HepG2 (cell line): ENCODE data around the gene TXNRD1. TPM values are rescaled to one million over a fixed set of nuclear protein-coding genes. Genes with fewer than 3 reads are reported as not detected.

Experiments used
- ATAC-seq: fragments of 200-7000 bp; cut with Tn5 transposase; 3 replicates; pipeline ENCODE4 v1.9.1; 2020; ENCODE audit warnings: mild to moderate bottlenecking, moderate library complexity
- BruUV-seq: library from RNA; stranded (reverse); fragments of 400-500 nt; replicated peaks from 2 replicates; lab custom pipeline; 2021; lab: Mats Ljungman, UMichigan
- CTCF ChIA-PET: fragments of 300-600 bp; formaldehyde crosslinking; extraction: SDS; loops from one replicate; lab custom pipeline; 2021; ENCODE audit warnings: low total read pairs, inconsistent platforms, low intra/inter-chr PET ratio; lab: Yijun Ruan, JAX
- POLR2A ChIA-PET: fragments of 350-600 bp; sonication (Branson Sonifier 250); formaldehyde crosslinking; loops from one replicate; lab custom pipeline; 2020; ENCODE audit warnings: antibody characterized with exemption, inconsistent platforms; lab: Yijun Ruan, JAX
- DNase-seq: peaks from one replicate; pipeline ENCODE4 v3.0.0-alpha.2; 2015; ENCODE audit warnings: low spot score
- FAIRE-seq: peaks from 3 replicates; lab custom pipeline; 2011; peaks lifted over from hg19 to GRCh38; lab: Jason Lieb, UNC
- H2AFZ ChIP-seq: one replicate; pipeline ENCODE4 v1.6.1; 2011; ENCODE audit warnings: low read length, inconsistent platforms
- H3K27ac ChIP-seq: fragments of 300-600 bp; 3 replicates; pipeline ENCODE4 v1.8.0; 2011; ENCODE audit warnings: mixed run types, mild to moderate bottlenecking, mixed read lengths, low read length, inconsistent platforms; ENCODE audit not compliant: insufficient read depth; ENCODE audit errors: extremely low read length
- H3K27me3 ChIP-seq, 2 experiments: fragments of 200-600 bp in 1 of 2; 2 replicates in 1 of 2; 3 replicates in 1 of 2; pipeline versions ENCODE4 v1.6.0 to v1.8.0; 2011; ENCODE audit warnings: low read length in 2 of 2, mild to moderate bottlenecking in 2 of 2, moderate library complexity in 2 of 2, inconsistent platforms in 1 of 2; ENCODE audit not compliant: insufficient read depth in 2 of 2, control insufficient read depth in 1 of 2
- H3K36me3 ChIP-seq, 2 experiments: fragments of 200-600 bp in 1 of 2; replicated peaks in 1 of 2; 2 replicates in 1 of 2; 3 replicates in 1 of 2; pipeline versions ENCODE4 v1.5.1 to v1.8.0; 2011; ENCODE audit warnings: low read length in 2 of 2, inconsistent platforms in 1 of 2; ENCODE audit not compliant: insufficient read depth in 2 of 2, control insufficient read depth in 1 of 2
- H3K4me1 ChIP-seq: 2 replicates; pipeline ENCODE4 v1.5.1; 2012; ENCODE audit warnings: low read length, inconsistent platforms; ENCODE audit not compliant: insufficient read depth
- H3K4me2 ChIP-seq: 2 replicates; pipeline ENCODE4 v1.6.0; 2011; ENCODE audit warnings: low read depth, low read length, inconsistent platforms
- H3K4me3 ChIP-seq, 3 experiments: fragments of 200-600 bp in 1 of 3; sonication (generic), shearing (Covaris generic) in 1 of 3; replicated peaks in 1 of 3; 2 replicates each; pipeline ENCODE4 v1.5.1; 2011 to 2016; ENCODE audit warnings: low read length in 3 of 3, inconsistent platforms in 2 of 3, low read depth in 2 of 3, mild to moderate bottlenecking in 2 of 3, control low read depth in 1 of 3, mixed read lengths in 1 of 3; ENCODE audit not compliant: insufficient read depth in 1 of 3
- H3K79me2 ChIP-seq: one replicate; pipeline ENCODE4 v1.6.1; 2011; ENCODE audit warnings: low read length, inconsistent platforms; ENCODE audit not compliant: insufficient read depth
- H3K9ac ChIP-seq: 2 replicates; pipeline ENCODE4 v1.6.0; 2011; ENCODE audit warnings: mild to moderate bottlenecking, low read depth, low read length, inconsistent platforms; ENCODE audit not compliant: insufficient read depth
- H3K9me3 ChIP-seq: 2 replicates; pipeline ENCODE4 v1.5.1; 2012; ENCODE audit warnings: mild to moderate bottlenecking, low read length
- H4K20me1 ChIP-seq: 2 replicates; pipeline ENCODE4 v1.6.0; 2011; ENCODE audit warnings: inconsistent platforms, mild to moderate bottlenecking, low read length, moderate library complexity; ENCODE audit not compliant: insufficient read depth
- NR2F1 ChIP-seq, 2 experiments: fragments of 450-650 bp in 1 of 2; formaldehyde crosslinking in 1 of 2; IDR thresholded peaks; 2 replicates each; pipeline versions ENCODE4 v1.5.0 to v1.6.1; 2016 to 2020; ENCODE audit warnings: mild to moderate bottlenecking in 1 of 2, missing compliant biosample characterization in 1 of 2, missing genetic modification reagents in 1 of 2, moderate library complexity in 1 of 2
- NR2F6 ChIP-seq, 2 experiments: IDR thresholded peaks; 2 replicates each; pipeline ENCODE4 v1.6.1; 2016; ENCODE audit warnings: antibody characterized with exemption in 1 of 2, mild to moderate bottlenecking in 1 of 2
- ONECUT2 ChIP-seq: sonication (generic); formaldehyde crosslinking; IDR thresholded peaks from 2 replicates; pipeline ENCODE4 v1.4.0; 2020; ENCODE audit warnings: missing genetic modification reagents
- PAWR ChIP-seq: sonication (generic); formaldehyde crosslinking; IDR thresholded peaks from 2 replicates; pipeline ENCODE4 v1.4.0; 2020; ENCODE audit warnings: missing genetic modification reagents, mild to moderate bottlenecking, borderline replicate concordance
- SOX13 ChIP-seq, 3 experiments: fragments of 450-650 bp in 1 of 3; sonication (generic) in 1 of 3; formaldehyde crosslinking in 1 of 3; IDR thresholded peaks in 2 of 3; conservative IDR thresholded peaks in 1 of 3; 2 replicates each; pipeline versions ENCODE4 v1.5.0 to v1.6.1; 2016 to 2020; ENCODE audit warnings: antibody characterized with exemption in 1 of 3, mild to moderate bottlenecking in 1 of 3, missing compliant biosample characterization in 1 of 3, missing genetic modification reagents in 1 of 3, moderate library complexity in 1 of 3
- WGBS: methylation state at CpG from one replicate; pipeline ENCODE4 v1.1.6; 2017; ENCODE audit warnings: low lambda C conversion rate; 5-methylcytosine and 5-hydroxymethylcytosine counted together
- in situ Hi-C: cut with HindIII; loops from 2 replicates; pipeline ENCODE4 v1.10.0; 2017; ENCODE audit warnings: low pct_unique_long_range_greater_than_20kb; ENCODE audit not compliant: extremely low pct_ligation_motif_present
- intact Hi-C: fragments of 100-400 bp; cut with micrococcal nuclease; formaldehyde crosslinking; loops from one replicate; pipeline ENCODE4 v1.10.0; 2022; ENCODE audit not compliant: unreplicated experiment
- polyA plus RNA-seq, 8 experiments: library from polyadenylated mRNA; depleted of rRNA in 3 of 8; stranded (reverse) in 7 of 8; unstranded in 1 of 8; fragments of >200 nt; fragmentation: Illumina TruSeq in 4 of 8; extraction: Trizol in 4 of 8; gene quantifications; 2 replicates each; pipeline versions ENCODE4 v1.2.1 to v1.2.3, GENCODE V29; 2011 to 2016; ENCODE audit warnings: low read depth in 4 of 8, missing spikeins in 1 of 8, mixed read lengths in 1 of 8; ENCODE audit not compliant: insufficient read depth in 1 of 8
- total RNA-seq, 5 experiments: library from RNA; depleted of rRNA; stranded (reverse); fragments of >200 nt; fragmentation: Illumina TruSeq; extraction: Trizol; gene quantifications; 2 replicates each; pipeline ENCODE4 v1.2.3, GENCODE V29; 2016; ENCODE audit warnings: low read depth in 1 of 5
- TF ChIP-seq, protein P1 (sequence below): sonication (generic); formaldehyde crosslinking; IDR thresholded peaks from 2 replicates; pipeline ENCODE4 v1.4.0; 2020; ENCODE audit warnings: mild to moderate bottlenecking, missing genetic modification reagents
- TF ChIP-seq, protein P2 (sequence below): sonication (generic); IDR thresholded peaks from 2 replicates; pipeline ENCODE4 v1.6.1; 2016; ENCODE audit warnings: low read depth, borderline replicate concordance
- TF ChIP-seq, protein P3 (sequence below): sonication (generic); formaldehyde crosslinking; IDR thresholded peaks from 2 replicates; pipeline ENCODE4 v1.5.0; 2020; ENCODE audit warnings: missing genetic modification reagents
- TF ChIP-seq, protein P4 (sequence below): sonication (generic); formaldehyde crosslinking; IDR thresholded peaks from 2 replicates; pipeline ENCODE4 v1.4.0; 2020; ENCODE audit warnings: missing genetic modification reagents

TXNRD1 gene
- total and polyA plus RNA-seq, 2 of the 13 experiments (the other 11 are each of a cell fraction or from before 2014, with no cell fraction given) = 54.0 to 190 TPM

DNA sequence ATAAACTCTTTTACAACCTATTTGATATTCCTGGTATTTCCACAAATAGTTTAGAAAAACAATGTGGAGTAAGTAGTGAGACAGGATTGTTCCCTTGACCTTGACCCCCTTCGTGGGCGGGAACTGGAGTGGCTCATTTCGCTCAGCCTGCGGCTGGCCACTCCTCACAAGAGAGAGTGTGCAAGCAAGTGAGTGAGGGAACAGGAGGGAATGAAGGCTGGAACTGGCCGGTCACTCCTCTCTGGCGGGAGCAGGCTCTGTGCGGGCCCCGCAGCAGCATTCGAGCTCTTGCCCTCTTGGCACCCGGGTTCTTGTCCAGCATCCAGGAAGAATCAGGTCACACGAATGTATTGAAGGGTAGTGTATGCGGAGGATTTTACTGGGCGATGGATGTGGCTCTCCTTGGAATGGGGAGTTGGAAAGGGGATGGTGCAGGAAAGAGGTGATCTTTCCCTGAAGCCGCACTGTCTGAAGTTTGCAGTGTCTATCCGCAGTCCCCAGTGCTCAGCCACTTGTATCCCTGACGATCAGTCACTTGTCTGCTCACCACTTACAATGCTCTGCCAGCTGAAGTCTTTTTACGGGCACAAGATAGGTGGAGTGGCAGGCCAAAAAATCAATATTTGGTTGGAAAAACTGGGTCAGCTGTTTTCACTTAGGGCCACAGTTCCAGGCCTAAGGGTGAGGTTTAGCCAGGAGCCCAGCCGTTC lies 28.0 kb upstream of the TXNRD1 start:
- no peaks in the 10 kb centered on the region for H3K9me3 ChIP-seq
- no TSS peak for BruUV-seq
- in situ Hi-C loops = no loop called here
- TF ChIP-seq, protein P1, sequence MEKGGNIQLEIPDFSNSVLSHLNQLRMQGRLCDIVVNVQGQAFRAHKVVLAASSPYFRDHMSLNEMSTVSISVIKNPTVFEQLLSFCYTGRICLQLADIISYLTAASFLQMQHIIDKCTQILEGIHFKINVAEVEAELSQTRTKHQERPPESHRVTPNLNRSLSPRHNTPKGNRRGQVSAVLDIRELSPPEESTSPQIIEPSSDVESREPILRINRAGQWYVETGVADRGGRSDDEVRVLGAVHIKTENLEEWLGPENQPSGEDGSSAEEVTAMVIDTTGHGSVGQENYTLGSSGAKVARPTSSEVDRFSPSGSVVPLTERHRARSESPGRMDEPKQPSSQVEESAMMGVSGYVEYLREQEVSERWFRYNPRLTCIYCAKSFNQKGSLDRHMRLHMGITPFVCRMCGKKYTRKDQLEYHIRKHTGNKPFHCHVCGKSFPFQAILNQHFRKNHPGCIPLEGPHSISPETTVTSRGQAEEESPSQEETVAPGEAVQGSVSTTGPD (CRISPR knock-in tag) = 0 out of 2 replicates have a peak, but pooled peaks have one; percentile 45
- TF ChIP-seq ONECUT2 (CRISPR knock-in tag) (peak; percentile 25; the same call in 1 of the 2 replicates), NR2F1 (CRISPR knock-in tag; IDR thresholded peaks at IDR 0.05) (0 out of 4 replicates have a peak, but pooled peaks of 1 of the 2 experiments have one; percentile 17), NR2F6 (IDR thresholded peaks at IDR 0.05) (peak; percentile 29; the same call in 1 of the 2 replicates), NR2F6 (CRISPR knock-in tag; IDR thresholded peaks at IDR 0.05) (no peak), SOX13 (IDR thresholded peaks at IDR 0.05) (no peak), SOX13 (CRISPR knock-in tag; conservative IDR thresholded peaks at IDR 0.05 in 1 of 2, IDR thresholded peaks at IDR 0.05 in 1 of 2) (0 out of 4 replicates have a peak, but pooled peaks of 1 of the 2 experiments have one; percentile 12), PAWR (no peak)
- TF ChIP-seq, protein P2, sequence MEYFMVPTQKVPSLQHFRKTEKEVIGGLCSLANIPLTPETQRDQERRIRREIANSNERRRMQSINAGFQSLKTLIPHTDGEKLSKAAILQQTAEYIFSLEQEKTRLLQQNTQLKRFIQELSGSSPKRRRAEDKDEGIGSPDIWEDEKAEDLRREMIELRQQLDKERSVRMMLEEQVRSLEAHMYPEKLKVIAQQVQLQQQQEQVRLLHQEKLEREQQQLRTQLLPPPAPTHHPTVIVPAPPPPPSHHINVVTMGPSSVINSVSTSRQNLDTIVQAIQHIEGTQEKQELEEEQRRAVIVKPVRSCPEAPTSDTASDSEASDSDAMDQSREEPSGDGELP = peak; percentile 19; the same call in 1 of the 2 replicates
- TF ChIP-seq, protein P3, sequence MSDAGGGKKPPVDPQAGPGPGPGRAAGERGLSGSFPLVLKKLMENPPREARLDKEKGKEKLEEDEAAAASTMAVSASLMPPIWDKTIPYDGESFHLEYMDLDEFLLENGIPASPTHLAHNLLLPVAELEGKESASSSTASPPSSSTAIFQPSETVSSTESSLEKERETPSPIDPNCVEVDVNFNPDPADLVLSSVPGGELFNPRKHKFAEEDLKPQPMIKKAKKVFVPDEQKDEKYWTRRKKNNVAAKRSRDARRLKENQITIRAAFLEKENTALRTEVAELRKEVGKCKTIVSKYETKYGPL = no peak
- TF ChIP-seq, protein P4, sequence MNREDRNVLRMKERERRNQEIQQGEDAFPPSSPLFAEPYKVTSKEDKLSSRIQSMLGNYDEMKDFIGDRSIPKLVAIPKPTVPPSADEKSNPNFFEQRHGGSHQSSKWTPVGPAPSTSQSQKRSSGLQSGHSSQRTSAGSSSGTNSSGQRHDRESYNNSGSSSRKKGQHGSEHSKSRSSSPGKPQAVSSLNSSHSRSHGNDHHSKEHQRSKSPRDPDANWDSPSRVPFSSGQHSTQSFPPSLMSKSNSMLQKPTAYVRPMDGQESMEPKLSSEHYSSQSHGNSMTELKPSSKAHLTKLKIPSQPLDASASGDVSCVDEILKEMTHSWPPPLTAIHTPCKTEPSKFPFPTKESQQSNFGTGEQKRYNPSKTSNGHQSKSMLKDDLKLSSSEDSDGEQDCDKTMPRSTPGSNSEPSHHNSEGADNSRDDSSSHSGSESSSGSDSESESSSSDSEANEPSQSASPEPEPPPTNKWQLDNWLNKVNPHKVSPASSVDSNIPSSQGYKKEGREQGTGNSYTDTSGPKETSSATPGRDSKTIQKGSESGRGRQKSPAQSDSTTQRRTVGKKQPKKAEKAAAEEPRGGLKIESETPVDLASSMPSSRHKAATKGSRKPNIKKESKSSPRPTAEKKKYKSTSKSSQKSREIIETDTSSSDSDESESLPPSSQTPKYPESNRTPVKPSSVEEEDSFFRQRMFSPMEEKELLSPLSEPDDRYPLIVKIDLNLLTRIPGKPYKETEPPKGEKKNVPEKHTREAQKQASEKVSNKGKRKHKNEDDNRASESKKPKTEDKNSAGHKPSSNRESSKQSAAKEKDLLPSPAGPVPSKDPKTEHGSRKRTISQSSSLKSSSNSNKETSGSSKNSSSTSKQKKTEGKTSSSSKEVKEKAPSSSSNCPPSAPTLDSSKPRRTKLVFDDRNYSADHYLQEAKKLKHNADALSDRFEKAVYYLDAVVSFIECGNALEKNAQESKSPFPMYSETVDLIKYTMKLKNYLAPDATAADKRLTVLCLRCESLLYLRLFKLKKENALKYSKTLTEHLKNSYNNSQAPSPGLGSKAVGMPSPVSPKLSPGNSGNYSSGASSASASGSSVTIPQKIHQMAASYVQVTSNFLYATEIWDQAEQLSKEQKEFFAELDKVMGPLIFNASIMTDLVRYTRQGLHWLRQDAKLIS (CRISPR knock-in tag) = no peak
- TF ChIP-seq, all 625 proteins: peak for 6
- no peaks in the 10 kb centered on the region for H4K20me1 ChIP-seq
- peak overlapping the region; percentile 35; the same call in 1 of the 2 replicates for H3K4me2 ChIP-seq
- POLR2A ChIA-PET = no interaction called here
- DNase-seq (no peak), FAIRE-seq (no peak), ATAC-seq (peak; percentile 88)
- H3K4me1 ChIP-seq = peaks cover 14% of the 10 kb centered on the region
- no peaks in the 10 kb centered on the region for H3K79me2 ChIP-seq
- H3K4me3 ChIP-seq = peak overlapping the region in 1 of 3 experiments; percentile 18; a peak in 1 of 6 replicates
- H3K36me3 ChIP-seq = no peaks in the 10 kb centered on the region
- CTCF ChIA-PET = no interaction called here
- no peaks in the 10 kb centered on the region; a peak in 1 of 5 replicates for H3K27me3 ChIP-seq
- WGBS = 28% methylated on average over 18 of the region's 18 CpGs
- intact Hi-C loops = no loop called here
- H3K9ac ChIP-seq = no peak overlapping the region
- no peak overlapping the region for H2AFZ ChIP-seq
- no peak overlapping the region for H3K27ac ChIP-seq
